HG03432 (cell line): ENCODE measurements around the gene SLC2A11.
A peak's percentile ranks its signal among the peaks of the same experiment; 100 is the strongest.
"Not testable (repeated sequence)": the region's sequence is repeated elsewhere in the genome, so short reads cannot be mapped to it uniquely, and the experiment has no call there.

ENCODE experiments used
- ATAC-seq: cut with Tn5 transposase; IDR thresholded peaks from one replicate; pipeline ENCODE4 v1.9.1; 2021; ENCODE audit warnings: mild to moderate bottlenecking, moderate library complexity; ENCODE audit not compliant: unreplicated experiment

The SLC2A11 gene

DNA sequence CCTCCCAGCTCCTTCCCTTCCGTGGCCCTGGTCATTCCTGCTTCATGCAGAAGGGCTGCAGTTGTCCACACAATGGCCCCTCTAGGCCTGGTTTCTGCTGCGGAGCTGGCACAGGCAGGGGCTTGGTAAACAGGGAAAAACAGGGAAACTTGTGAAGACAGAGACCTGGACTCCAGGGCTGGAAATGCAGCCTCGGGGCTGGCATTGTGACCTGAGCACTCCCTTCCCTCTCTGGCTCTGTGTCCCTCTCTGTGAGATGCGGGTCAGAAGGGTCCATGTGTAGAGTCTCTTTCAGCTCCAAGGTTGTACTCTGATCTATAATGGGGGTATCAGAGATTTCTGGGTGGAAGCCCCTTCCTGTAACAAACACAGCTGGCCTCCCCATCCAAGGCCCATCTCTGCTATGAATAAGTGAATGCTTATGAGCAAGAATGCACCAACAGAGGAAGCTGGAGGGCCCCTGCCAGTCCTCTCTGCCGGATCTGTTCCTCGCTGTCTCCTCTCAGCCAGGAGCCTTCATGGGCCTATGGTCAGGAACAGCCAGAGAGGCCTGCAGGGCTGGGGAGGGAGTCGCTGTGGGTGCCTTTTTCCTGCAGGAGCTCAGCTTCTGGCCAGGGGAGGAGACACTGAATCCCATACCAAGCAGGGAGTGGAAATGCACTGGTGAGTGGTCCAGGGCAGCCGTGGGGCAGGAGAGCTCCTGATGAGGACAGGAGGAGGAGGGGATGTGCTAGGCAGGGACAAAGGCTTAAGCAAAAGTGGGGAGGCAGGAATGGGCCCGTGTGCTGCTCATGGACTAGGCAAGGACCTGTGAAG lies 12.2 kb upstream of the SLC2A11 start:
- ATAC-seq, result no peak

DNA sequence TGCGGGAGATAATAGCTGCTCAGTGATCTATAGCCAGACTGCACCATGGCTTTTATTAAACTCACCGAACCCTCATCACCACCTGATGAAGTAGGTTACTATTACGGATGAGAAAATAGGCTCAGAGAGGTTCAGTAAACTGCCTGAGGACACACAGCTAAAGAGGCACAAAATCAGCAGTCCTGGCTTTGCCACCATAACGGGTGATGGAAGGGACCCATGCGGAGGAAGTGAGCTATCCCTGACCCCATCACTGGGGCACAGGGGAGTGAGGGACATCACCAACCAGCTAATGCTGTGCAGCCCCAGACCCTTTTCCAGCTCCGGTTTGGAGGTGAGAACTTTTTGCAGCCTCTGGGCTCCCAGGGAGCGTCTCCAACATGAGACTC lies 11.6 kb upstream of the SLC2A11 start:
- ATAC-seq, result no peak

DNA sequence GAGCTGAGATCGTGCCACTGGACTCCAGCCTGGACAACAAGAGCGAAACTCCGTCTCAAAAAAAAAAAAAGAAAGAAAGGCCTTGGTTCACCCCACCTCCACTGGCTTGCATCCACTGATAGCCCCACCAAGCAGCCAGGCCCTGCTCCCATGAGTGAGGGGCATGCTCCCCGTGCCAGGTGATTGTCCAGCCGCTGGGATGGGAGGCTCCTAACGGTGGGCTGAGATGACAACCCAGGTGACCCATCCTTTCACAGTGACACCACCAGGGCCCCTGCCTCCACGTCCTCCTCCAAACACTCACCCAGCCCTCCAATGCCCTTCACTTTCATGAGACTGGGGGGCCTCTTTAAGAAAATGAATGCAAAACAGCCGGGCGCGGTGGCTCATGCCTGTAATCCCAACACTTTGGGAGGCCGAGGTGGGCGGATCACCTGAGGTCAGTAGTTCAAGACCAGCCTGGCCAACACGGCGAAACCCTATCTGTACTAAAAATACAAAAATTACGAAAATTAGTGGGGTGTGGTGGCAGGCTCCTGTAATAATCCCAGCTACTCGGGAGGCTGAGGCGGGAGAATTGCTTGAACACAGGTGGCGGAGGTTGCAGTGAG lies 10.3 kb upstream of the SLC2A11 start:
- no peak for ATAC-seq

DNA sequence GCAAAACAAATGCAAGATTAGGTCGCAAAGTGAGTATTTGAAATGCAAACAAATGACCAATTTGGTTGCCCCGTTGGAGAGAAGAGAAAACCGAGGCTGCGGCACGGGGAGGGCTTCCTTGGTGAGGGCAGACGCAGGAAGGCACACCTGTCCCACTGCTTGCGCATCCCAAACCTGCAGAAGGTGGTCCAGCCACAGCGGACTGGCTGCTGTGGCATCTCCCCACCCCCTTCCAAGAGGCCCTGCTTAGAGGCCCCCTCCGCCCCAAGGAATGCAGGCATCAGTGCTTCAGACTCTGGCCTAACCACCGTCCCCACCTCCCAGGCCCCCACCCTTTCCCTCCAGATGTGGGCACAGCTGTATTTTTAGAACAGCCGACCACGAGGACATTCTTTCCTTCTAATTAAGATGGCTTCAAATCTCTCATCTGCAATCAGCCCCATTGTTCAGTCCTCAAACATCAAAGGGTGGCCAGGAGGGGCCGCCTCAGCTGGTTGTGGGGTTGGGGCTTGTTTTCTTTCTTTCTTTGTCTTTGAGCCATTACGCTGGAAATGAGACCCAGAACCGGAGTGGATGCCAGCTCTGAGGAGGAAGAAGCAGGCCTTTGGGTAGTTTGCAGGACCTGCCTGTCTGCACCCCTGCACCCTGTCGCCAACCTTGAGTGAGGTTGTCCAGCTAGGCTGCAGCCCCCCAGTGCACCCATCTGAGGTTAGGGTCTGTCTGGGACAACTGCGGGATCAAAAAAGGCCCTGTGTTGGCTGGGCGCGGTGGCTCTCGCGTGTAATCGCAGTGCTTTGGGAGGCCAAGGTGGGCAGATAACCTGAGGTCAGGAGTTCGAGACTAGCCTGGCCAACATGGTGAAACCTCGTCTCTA lies 9.4 kb upstream of the SLC2A11 start:
- ATAC-seq, result no peak

DNA sequence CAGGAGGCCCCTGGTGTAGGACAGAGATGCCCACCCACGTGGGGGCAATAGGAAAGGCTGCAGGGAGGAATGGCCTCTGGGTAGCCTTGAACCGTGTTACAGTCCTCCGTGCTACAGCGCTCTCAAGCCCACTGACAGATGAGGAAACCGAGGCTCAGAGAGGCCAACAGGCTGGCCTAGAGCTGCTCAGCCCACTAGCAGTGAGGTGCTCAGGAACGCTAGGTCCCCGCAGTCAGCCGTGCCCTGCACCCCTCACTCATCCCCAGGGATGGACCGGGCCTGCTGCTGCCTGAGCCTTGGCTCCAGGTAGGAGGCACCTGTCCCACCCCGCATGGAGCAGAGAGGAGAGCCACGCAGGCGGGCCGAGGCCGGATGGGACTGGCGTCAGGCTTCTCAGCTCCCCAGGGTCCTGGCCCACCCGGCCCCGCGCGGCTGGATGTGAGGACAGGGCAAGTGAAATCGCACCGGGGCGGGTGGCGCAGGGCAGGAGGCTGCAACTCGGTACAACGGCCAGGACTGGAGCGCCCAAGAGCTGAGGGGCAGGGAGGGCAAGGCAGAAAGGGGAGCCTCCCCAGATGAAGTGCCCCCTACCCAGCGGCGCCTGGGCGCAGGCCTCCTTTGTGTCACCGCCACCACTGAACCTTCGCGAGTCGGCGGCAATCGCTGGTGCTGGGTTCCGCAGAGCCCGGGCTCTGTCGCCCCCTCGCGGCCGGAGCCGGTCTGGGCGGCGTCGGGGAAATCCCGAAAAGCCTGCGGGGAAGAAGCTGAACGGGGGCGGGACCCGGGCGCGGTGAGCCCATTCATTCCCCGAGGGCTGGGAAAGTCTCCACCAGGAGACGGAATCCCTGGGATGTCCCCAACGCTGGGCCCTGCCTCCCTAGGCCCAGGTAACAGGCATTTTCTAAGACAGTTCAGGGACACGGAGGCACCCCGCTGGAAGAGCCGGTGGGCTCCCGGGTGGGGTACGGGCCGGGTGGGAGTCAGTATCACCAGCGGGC lies 8.4 kb upstream of the SLC2A11 start:
- peak; percentile 62 for ATAC-seq

DNA sequence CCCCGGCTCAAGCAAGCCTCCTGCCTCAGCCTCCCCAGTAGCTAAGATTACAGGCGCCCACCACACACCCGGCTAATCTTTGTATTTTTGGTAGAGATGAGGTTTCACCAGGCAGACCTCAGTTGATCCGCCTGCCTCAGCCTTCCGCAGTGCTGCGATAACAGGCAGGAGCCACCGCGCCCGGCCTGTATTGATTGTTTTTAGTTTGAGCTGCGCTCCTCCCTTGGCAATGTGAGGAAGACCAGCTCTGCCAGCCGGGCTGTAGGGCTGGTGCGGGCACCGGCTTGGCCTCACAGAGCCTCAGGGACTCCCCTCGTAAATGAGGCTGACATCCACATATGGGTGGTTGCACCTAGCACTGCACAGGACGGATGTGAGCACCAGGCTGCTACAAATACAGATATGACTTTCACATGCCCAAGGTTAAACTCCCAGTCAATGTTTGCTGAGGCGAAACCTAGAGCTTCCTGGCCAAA lies 7.5 kb upstream of the SLC2A11 start:
- ATAC-seq, result peak; percentile 47

DNA sequence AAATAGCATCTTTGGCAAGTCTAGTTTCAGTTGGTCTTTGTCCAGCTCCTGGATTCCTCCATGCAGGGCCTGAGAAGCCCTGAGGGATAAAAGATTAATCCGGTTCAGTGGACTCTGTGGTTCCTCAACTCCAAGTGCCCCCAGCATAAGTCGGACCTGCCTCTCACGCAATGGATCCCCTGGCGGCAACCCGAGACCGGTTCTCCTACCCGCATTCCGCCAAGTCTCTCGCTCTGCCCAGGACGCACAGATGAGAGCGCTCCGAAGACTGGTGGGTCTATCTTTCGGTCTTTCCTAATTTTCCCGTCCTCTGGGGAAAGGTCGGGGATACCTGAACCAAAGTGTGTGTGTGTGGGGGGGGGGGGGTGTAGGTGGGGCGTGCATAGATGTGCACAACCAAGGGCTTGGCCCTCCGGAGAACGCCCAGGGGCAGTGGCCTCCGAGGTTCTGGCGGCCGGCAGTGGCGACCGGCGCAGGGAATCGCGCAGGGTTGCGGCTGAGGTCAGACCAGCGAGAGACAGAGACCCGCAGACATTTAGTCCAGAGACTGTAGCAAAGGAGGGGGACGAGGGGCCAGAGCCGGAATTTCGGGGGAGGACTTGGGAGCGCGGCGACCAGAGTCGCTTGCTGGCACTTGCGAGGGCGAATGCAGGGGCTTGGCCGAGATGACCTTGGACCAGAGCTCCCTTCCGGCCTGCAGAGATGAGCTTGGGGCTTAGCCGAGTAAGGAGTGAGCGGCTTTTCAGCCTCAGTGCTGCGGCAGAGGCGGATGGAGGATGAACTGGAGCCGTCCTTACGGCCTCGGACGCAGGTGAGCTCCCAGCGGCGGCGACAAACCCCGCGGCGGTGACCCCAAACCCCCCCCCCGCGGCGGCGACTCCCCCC lies 712 bp upstream of the SLC2A11 start:
- peak; percentile 50 for ATAC-seq

DNA sequence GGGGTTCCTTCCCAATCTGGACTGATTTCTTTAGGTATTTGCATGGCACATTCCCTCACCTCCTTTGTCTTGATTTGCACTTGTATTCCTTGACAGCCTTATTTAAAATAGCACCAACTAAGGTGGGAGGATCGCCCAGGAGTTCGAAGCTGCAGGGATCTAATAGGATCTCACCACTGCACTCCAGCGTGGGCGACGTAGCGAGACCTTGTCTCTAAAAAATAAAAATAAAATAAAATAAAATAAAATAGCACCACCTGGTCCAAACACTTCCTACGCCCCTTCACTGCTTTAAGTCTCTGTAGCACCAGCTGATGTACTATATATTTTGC lies 775 bp downstream of the SLC2A11 start:
- no peak for ATAC-seq

DNA sequence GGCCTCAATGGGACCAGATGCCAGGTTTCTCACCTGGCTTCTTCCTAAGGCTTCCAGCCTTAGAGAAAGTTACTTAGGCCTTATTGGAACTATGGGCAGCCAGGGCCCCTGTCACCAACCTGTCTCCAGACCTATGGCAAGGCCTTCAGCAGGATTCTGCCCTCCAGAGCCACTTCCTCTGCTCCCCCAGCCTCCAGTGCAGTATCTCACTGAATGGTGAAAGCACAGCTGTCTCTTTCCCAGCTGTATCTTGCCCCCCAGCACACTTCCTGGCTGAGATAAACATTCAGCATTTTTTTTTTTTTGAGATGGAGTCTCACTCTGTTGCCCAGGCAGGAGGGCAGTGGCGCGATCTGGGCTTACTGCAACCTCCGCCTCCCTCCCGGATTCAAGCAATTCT lies 1.5 kb downstream of the SLC2A11 start:
- ATAC-seq, result no peak

DNA sequence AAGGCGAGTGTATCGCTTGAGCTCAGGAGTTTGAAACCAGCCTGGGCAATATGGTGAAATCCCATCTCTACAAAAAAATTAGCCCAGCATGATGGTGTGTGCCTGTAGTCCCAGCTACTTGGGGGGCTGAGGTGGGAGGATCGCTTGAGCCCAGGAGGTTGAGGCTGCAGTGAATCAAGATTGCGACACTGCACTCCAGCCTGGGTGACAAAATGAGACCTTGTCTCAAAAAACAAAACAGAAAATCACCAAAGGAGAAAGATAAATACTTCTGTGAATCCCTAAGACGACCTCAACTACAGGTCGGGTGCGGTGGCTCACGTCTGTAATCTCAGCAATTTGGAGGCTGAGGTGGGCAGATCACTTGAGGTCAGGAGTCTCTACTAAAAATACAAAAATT lies 2.5 kb downstream of the SLC2A11 start:
- ATAC-seq, result not testable (repeated sequence)

DNA sequence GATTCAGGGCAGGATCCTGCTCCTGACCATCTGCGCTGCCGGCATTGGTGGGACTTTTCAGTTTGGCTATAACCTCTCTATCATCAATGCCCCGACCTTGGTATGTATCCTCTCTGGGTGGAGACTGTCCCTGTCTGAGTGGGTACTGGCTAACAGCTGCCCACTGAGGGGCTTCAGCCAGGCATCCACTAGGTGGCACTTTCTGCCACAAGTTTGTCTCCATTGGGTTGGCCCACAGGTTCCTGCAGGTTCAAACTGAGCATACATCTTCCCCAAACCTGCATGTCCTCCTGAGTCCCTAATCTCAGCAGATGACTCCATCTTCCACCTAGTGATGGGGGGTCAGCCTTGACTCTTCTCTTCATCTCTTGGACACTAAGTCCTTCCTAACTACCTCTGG lies 4.4 kb downstream of the SLC2A11 start:
- no peak for ATAC-seq

DNA sequence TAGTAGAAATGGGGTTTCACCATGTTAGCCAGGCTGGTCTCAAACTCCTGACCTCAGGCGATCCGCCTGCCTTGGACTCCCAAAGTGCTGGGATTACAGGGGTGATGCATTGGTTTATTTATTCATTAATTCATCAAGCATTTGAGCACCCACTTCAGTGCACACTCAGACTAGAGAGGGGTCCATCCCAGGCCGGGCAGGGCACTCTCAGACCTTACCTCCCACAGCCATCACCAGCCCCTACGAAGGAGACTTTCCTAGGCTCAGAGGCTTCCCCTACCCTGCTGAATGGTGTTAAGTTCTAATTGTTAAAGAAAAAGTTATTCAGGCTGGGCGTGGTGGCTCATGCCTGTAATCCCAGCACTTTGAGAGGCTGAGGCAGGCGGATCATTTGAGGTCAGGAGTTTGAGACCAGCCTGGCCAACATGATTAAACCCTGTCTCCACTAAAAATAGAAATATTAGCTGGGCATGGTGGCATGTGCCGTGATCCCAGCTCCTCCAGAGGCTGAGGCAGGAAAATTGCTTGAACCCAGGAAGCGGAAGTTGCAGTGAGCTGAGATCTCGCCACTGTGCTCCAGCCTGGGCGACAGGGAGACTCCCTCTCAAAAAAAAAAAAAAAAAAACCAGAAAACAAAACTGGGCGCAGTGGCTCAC lies 7.0 kb downstream of the SLC2A11 start:
- not testable (repeated sequence) for ATAC-seq

DNA sequence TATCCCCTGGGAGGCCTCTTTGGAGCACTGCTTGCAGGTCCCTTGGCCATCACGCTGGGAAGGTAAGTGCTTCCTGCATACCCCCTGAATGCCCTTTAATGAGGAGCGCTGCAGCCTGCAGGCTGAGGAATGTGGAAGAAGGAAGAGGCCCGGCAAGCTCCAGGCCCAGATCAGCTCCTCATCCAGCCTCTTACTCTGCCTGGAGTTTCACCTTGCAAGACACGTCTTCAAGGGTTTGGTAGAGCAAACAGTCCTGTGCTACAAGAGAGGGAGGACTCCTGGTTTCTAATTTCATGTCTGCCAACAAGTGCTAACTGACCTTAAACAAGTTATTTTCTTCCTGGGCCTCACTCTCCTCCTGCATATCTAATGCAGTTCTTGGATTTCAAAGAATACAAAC lies 10.9 kb downstream of the SLC2A11 start:
- no peak for ATAC-seq

DNA sequence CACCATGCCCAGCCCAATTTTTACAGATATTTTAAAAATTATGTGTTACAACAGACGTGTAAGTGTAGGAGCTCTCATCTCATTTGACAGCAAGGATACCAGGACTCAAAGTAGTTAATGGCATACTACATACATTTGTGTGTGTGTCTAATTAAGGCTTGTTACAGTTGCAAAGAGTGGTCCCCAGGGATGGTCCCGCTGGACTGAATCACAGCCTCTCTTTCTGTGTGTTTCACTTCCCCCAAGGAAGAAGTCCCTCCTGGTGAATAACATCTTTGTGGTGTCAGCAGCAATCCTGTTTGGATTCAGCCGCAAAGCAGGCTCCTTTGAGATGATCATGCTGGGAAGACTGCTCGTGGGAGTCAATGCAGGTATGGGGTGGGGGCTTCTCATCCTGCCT lies 17.2 kb downstream of the SLC2A11 start:
- ATAC-seq, result no peak

DNA sequence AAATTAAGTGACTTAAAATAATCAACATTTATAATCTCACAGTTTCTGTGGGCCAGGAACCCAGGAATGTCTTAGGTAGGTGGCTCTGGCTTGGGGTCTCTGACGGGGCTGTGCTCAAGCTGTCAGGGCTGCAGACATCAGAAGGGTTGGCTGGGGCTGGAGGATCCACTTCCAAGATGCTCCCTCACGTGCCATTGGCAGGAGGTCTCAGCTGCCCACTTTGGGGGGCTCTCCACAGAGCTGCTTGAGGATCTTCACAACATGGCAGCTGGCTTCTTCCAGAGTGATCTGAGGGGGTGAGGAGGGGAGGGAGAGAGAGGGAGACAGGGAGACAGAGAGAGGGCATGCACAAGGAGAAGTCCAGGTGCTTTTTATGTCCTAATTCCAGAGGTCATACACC lies 18.1 kb downstream of the SLC2A11 start:
- ATAC-seq, result no peak

DNA sequence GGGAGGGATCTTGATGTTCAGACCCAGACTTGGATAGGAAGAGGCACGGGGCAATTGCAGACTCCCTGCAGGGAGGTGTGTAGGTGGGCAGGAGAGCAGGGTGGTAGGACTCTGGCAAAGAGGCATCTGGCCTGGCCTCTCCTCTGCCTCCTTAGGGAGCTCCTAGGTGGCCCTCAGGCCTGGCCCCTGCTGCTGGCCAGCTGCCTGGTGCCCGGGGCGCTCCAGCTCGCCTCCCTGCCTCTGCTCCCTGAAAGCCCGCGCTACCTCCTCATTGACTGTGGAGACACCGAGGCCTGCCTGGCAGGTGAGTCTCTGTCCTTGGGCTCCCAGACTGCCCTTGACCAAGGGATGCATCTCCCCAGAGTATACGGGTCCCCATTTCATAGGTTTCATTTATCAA lies 19.9 kb downstream of the SLC2A11 start:
- ATAC-seq, result no peak

DNA sequence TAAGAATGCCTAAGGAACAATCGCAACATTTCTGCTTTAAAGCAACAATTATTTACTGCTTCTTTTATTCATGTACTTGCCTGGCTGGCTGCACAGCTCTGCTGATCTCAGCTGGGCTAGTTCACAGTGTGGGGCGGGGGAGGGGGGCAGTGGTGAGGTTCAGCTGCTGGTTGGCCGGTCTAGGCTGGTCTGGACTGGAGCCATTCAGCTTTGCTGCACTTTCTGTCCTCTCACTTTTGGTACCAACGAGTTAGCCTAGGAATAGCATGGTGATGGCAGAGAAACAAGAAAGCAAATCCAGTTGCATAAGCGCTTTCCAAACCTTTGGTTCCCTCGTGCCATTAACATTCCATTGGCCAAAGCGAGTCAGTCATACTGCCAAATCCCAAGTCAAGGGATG lies 20.5 kb downstream of the SLC2A11 start:
- ATAC-seq, result no peak

DNA sequence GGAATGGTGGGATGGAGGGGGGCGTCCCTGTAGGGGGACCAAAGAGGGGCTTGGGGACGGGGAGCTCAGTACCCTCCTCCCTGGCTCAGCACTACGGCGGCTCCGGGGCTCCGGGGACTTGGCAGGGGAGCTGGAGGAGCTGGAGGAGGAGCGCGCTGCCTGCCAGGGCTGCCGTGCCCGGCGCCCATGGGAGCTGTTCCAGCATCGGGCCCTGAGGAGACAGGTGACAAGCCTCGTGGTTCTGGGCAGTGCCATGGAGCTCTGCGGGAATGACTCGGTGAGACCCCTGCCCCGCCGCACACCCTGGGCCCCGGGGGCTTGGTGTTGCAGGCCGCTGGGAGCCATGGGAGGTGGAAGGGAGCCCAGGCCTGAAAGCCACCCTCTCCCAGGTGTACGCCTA lies 24.7 kb downstream of the SLC2A11 start:
- no peak for ATAC-seq

DNA sequence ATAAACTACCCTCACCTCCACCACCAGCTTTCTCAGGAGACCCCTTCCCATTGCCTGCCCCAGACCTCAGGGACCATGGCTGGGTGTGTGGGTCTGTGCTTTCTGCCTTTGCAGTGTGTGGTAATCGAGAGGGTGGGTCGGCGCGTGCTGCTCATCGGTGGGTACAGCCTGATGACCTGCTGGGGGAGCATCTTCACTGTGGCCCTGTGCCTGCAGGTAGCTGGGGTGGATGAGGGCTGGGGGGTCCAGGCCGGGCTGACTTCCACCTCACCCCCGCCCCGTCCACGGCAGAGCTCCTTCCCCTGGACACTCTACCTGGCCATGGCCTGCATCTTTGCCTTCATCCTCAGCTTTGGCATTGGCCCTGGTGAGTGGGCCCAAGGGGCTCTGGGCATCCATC lies 26.0 kb downstream of the SLC2A11 start:
- no peak for ATAC-seq
